HepG2 (cell line): ENCODE data around the gene RGS8. TPM values are rescaled to one million over a fixed set of nuclear protein-coding genes. Genes with fewer than 3 reads are reported as not detected.

ENCODE experiments used
- ATAC-seq: fragments of 200-7000 bp; cut with Tn5 transposase; 3 replicates; pipeline ENCODE4 v1.9.1; 2020; ENCODE audit warnings: mild to moderate bottlenecking, moderate library complexity
- BruUV-seq: library from RNA; stranded (reverse); fragments of 400-500 nt; replicated peaks from 2 replicates; lab custom pipeline; 2021; lab: Mats Ljungman, UMichigan
- CTCF ChIA-PET: fragments of 300-600 bp; formaldehyde crosslinking; extraction: SDS; loops from one replicate; lab custom pipeline; 2021; ENCODE audit warnings: low total read pairs, inconsistent platforms, low intra/inter-chr PET ratio; lab: Yijun Ruan, JAX
- POLR2A ChIA-PET: fragments of 350-600 bp; sonication (Branson Sonifier 250); formaldehyde crosslinking; loops from one replicate; lab custom pipeline; 2020; ENCODE audit warnings: antibody characterized with exemption, inconsistent platforms; lab: Yijun Ruan, JAX
- DNase-seq: peaks from one replicate; pipeline ENCODE4 v3.0.0-alpha.2; 2015; ENCODE audit warnings: low spot score
- FAIRE-seq: peaks from 3 replicates; lab custom pipeline; 2011; peaks lifted over from hg19 to GRCh38; lab: Jason Lieb, UNC
- H2AFZ ChIP-seq: one replicate; pipeline ENCODE4 v1.6.1; 2011; ENCODE audit warnings: low read length, inconsistent platforms
- H3K27ac ChIP-seq: fragments of 300-600 bp; 3 replicates; pipeline ENCODE4 v1.8.0; 2011; ENCODE audit warnings: mixed run types, mild to moderate bottlenecking, mixed read lengths, low read length, inconsistent platforms; ENCODE audit not compliant: insufficient read depth; ENCODE audit errors: extremely low read length
- H3K27me3 ChIP-seq, 2 experiments: fragments of 200-600 bp in 1 of 2; 2 replicates in 1 of 2; 3 replicates in 1 of 2; pipeline versions ENCODE4 v1.6.0 to v1.8.0; 2011; ENCODE audit warnings: low read length in 2 of 2, mild to moderate bottlenecking in 2 of 2, moderate library complexity in 2 of 2, inconsistent platforms in 1 of 2; ENCODE audit not compliant: insufficient read depth in 2 of 2, control insufficient read depth in 1 of 2
- H3K36me3 ChIP-seq, 2 experiments: fragments of 200-600 bp in 1 of 2; replicated peaks in 1 of 2; 2 replicates in 1 of 2; 3 replicates in 1 of 2; pipeline versions ENCODE4 v1.5.1 to v1.8.0; 2011; ENCODE audit warnings: low read length in 2 of 2, inconsistent platforms in 1 of 2; ENCODE audit not compliant: insufficient read depth in 2 of 2, control insufficient read depth in 1 of 2
- H3K4me1 ChIP-seq: 2 replicates; pipeline ENCODE4 v1.5.1; 2012; ENCODE audit warnings: low read length, inconsistent platforms; ENCODE audit not compliant: insufficient read depth
- H3K4me2 ChIP-seq: 2 replicates; pipeline ENCODE4 v1.6.0; 2011; ENCODE audit warnings: low read depth, low read length, inconsistent platforms
- H3K4me3 ChIP-seq, 3 experiments: fragments of 200-600 bp in 1 of 3; sonication (generic), shearing (Covaris generic) in 1 of 3; replicated peaks in 1 of 3; 2 replicates each; pipeline ENCODE4 v1.5.1; 2011 to 2016; ENCODE audit warnings: low read length in 3 of 3, inconsistent platforms in 2 of 3, low read depth in 2 of 3, mild to moderate bottlenecking in 2 of 3, control low read depth in 1 of 3, mixed read lengths in 1 of 3; ENCODE audit not compliant: insufficient read depth in 1 of 3
- H3K79me2 ChIP-seq: one replicate; pipeline ENCODE4 v1.6.1; 2011; ENCODE audit warnings: low read length, inconsistent platforms; ENCODE audit not compliant: insufficient read depth
- H3K9ac ChIP-seq: 2 replicates; pipeline ENCODE4 v1.6.0; 2011; ENCODE audit warnings: mild to moderate bottlenecking, low read depth, low read length, inconsistent platforms; ENCODE audit not compliant: insufficient read depth
- H3K9me3 ChIP-seq: 2 replicates; pipeline ENCODE4 v1.5.1; 2012; ENCODE audit warnings: mild to moderate bottlenecking, low read length
- H4K20me1 ChIP-seq: 2 replicates; pipeline ENCODE4 v1.6.0; 2011; ENCODE audit warnings: inconsistent platforms, mild to moderate bottlenecking, low read length, moderate library complexity; ENCODE audit not compliant: insufficient read depth
- ETV5 ChIP-seq: IDR thresholded peaks from 2 replicates; pipeline ENCODE4 v1.6.1; 2018; ENCODE audit warnings: missing biosample characterization, missing genetic modification reagents, inconsistent platforms, borderline replicate concordance
- HOXD1 ChIP-seq: sonication (generic); formaldehyde crosslinking; IDR thresholded peaks from 2 replicates; pipeline ENCODE4 v1.5.0; 2020; ENCODE audit warnings: missing genetic modification reagents
- KMT2A ChIP-seq: sonication (generic); formaldehyde crosslinking; IDR thresholded peaks from 2 replicates; pipeline ENCODE4 v1.4.0; 2020; ENCODE audit warnings: missing genetic modification reagents
- MATR3 ChIP-seq: sonication (generic); formaldehyde crosslinking; IDR thresholded peaks from 2 replicates; pipeline ENCODE4 v1.4.0; 2020; ENCODE audit warnings: missing genetic modification reagents
- MIXL1 ChIP-seq: IDR thresholded peaks from 2 replicates; pipeline ENCODE4 v1.6.1; 2016
- NFIC ChIP-seq: IDR thresholded peaks from 2 replicates; pipeline ENCODE4 v1.6.1; 2012; ENCODE audit warnings: mild to moderate bottlenecking, low read length, inconsistent platforms
- RBAK ChIP-seq: sonication (generic); formaldehyde crosslinking; IDR thresholded peaks from 2 replicates; pipeline ENCODE4 v1.5.1; 2020; ENCODE audit warnings: mild to moderate bottlenecking, missing genetic modification reagents
- SKI ChIP-seq: fragments of 450-650 bp; IDR thresholded peaks from one replicate; pipeline ENCODE4 v1.6.1; 2018; ENCODE audit warnings: mild to moderate bottlenecking; ENCODE audit not compliant: partially characterized antibody
- SMAD1 ChIP-seq: sonication (generic); formaldehyde crosslinking; IDR thresholded peaks from 2 replicates; pipeline ENCODE4 v1.4.0; 2020; ENCODE audit warnings: missing genetic modification reagents, low read depth, mild to moderate bottlenecking, borderline replicate concordance
- ZNF256 ChIP-seq: sonication (generic); formaldehyde crosslinking; conservative IDR thresholded peaks from 2 replicates; pipeline ENCODE4 v1.4.0; 2020; ENCODE audit warnings: missing genetic modification reagents
- ZNF543 ChIP-seq: sonication (generic); formaldehyde crosslinking; IDR thresholded peaks from 2 replicates; pipeline ENCODE4 v1.4.0; 2020; ENCODE audit warnings: mild to moderate bottlenecking, missing genetic modification reagents
- ZNF775 ChIP-seq: sonication (generic); formaldehyde crosslinking; IDR thresholded peaks from 2 replicates; pipeline ENCODE4 v1.4.0; 2020; ENCODE audit warnings: missing genetic modification reagents, mild to moderate bottlenecking, moderate library complexity, borderline replicate concordance
- ZSCAN20 ChIP-seq: sonication (generic); formaldehyde crosslinking; IDR thresholded peaks from 2 replicates; pipeline ENCODE4 v1.4.0; 2020; ENCODE audit warnings: missing genetic modification reagents, mild to moderate bottlenecking, borderline replicate concordance
- WGBS: methylation state at CpG from one replicate; pipeline ENCODE4 v1.1.6; 2017; ENCODE audit warnings: low lambda C conversion rate; 5-methylcytosine and 5-hydroxymethylcytosine counted together
- in situ Hi-C: cut with HindIII; loops from 2 replicates; pipeline ENCODE4 v1.10.0; 2017; ENCODE audit warnings: low pct_unique_long_range_greater_than_20kb; ENCODE audit not compliant: extremely low pct_ligation_motif_present
- intact Hi-C: fragments of 100-400 bp; cut with micrococcal nuclease; formaldehyde crosslinking; loops from one replicate; pipeline ENCODE4 v1.10.0; 2022; ENCODE audit not compliant: unreplicated experiment
- polyA plus RNA-seq, 8 experiments: library from polyadenylated mRNA; depleted of rRNA in 3 of 8; stranded (reverse) in 7 of 8; unstranded in 1 of 8; fragments of >200 nt; fragmentation: Illumina TruSeq in 4 of 8; extraction: Trizol in 4 of 8; gene quantifications; 2 replicates each; pipeline versions ENCODE4 v1.2.1 to v1.2.3, GENCODE V29; 2011 to 2016; ENCODE audit warnings: low read depth in 4 of 8, missing spikeins in 1 of 8, mixed read lengths in 1 of 8; ENCODE audit not compliant: insufficient read depth in 1 of 8
- total RNA-seq, 5 experiments: library from RNA; depleted of rRNA; stranded (reverse); fragments of >200 nt; fragmentation: Illumina TruSeq; extraction: Trizol; gene quantifications; 2 replicates each; pipeline ENCODE4 v1.2.3, GENCODE V29; 2016; ENCODE audit warnings: low read depth in 1 of 5
- TF ChIP-seq, protein P1 (sequence below): sonication (generic); formaldehyde crosslinking; IDR thresholded peaks from 2 replicates; pipeline ENCODE4 v1.4.0; 2020; ENCODE audit warnings: missing genetic modification reagents
- TF ChIP-seq, protein P2 (sequence below): sonication (generic); formaldehyde crosslinking; IDR thresholded peaks from 2 replicates; pipeline ENCODE4 v1.5.1; 2020; ENCODE audit warnings: mild to moderate bottlenecking, missing genetic modification reagents
- TF ChIP-seq, protein P3 (sequence below): IDR thresholded peaks from 2 replicates; pipeline ENCODE4 v1.6.1; 2016; ENCODE audit warnings: mild to moderate bottlenecking
- TF ChIP-seq, protein P4 (sequence below): sonication (generic); formaldehyde crosslinking; IDR thresholded peaks from 2 replicates; pipeline ENCODE4 v1.5.1; 2020; ENCODE audit warnings: missing genetic modification reagents, mild to moderate bottlenecking, borderline replicate concordance

RGS8 gene
- total and polyA plus RNA-seq, 2 of the 13 experiments (the other 11 are each of a cell fraction or from before 2014, with no cell fraction given), result not detected

DNA sequence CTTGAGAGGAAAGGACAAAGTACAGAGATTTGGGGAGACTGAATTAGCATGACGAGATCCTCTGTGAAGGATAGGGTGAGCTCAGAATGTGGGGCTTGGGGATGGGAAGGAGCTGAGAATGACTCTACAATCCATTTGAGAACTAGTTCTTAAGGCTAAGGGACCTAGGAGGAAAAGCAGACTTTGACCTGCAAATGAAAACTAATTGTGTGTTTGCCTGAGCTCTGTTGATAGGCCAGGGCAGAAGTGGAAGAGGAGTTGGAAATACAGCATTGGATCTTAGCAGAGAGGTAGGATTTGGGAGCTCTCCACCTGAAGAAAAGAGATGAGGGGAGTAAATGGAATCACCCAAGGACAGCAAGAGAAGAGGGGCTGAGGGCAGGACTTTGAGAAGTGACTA, 2.1 kb upstream of the RGS8 start:
- ATAC-seq (no peak), FAIRE-seq (no peak), DNase-seq (no peak)
- ChIA-PET CTCF (no interaction called here), POLR2A (no interaction called here)
- Histone ChIP-seq H3K9ac (no peak overlapping the region), H3K27ac (no peak overlapping the region), H3K36me3 (no peaks in the 10 kb centered on the region), H3K9me3 (no peaks in the 10 kb centered on the region), H2AFZ (no peak overlapping the region), H3K79me2 (no peaks in the 10 kb centered on the region), H3K4me2 (no peak overlapping the region), H3K27me3 (peaks cover 0 to 7% of the 10 kb centered on the region in 2 experiments; a peak in 2 of 5 replicates), H4K20me1 (no peaks in the 10 kb centered on the region; the same call in 1 of the 2 replicates), H3K4me3 (no peak overlapping the region), H3K4me1 (no peaks in the 10 kb centered on the region)
- no TSS peak for BruUV-seq
- TF ChIP-seq, protein P1, sequence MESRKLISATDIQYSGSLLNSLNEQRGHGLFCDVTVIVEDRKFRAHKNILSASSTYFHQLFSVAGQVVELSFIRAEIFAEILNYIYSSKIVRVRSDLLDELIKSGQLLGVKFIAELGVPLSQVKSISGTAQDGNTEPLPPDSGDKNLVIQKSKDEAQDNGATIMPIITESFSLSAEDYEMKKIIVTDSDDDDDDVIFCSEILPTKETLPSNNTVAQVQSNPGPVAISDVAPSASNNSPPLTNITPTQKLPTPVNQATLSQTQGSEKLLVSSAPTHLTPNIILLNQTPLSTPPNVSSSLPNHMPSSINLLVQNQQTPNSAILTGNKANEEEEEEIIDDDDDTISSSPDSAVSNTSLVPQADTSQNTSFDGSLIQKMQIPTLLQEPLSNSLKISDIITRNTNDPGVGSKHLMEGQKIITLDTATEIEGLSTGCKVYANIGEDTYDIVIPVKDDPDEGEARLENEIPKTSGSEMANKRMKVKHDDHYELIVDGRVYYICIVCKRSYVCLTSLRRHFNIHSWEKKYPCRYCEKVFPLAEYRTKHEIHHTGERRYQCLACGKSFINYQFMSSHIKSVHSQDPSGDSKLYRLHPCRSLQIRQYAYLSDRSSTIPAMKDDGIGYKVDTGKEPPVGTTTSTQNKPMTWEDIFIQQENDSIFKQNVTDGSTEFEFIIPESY (CRISPR knock-in tag), result no peak
- TF ChIP-seq ZNF543 (no peak), KMT2A (no peak), ZSCAN20 (CRISPR knock-in tag) (no peak), ETV5 (CRISPR knock-in tag) (no peak), SMAD1 (CRISPR knock-in tag) (no peak), SKI (no peak), MIXL1 (CRISPR knock-in tag) (no peak), NFIC (no peak), HOXD1 (no peak), ZNF256 (CRISPR knock-in tag) (no peak), MATR3 (no peak), RBAK (CRISPR knock-in tag) (no peak), ZNF775 (no peak)
- TF ChIP-seq, protein P2, sequence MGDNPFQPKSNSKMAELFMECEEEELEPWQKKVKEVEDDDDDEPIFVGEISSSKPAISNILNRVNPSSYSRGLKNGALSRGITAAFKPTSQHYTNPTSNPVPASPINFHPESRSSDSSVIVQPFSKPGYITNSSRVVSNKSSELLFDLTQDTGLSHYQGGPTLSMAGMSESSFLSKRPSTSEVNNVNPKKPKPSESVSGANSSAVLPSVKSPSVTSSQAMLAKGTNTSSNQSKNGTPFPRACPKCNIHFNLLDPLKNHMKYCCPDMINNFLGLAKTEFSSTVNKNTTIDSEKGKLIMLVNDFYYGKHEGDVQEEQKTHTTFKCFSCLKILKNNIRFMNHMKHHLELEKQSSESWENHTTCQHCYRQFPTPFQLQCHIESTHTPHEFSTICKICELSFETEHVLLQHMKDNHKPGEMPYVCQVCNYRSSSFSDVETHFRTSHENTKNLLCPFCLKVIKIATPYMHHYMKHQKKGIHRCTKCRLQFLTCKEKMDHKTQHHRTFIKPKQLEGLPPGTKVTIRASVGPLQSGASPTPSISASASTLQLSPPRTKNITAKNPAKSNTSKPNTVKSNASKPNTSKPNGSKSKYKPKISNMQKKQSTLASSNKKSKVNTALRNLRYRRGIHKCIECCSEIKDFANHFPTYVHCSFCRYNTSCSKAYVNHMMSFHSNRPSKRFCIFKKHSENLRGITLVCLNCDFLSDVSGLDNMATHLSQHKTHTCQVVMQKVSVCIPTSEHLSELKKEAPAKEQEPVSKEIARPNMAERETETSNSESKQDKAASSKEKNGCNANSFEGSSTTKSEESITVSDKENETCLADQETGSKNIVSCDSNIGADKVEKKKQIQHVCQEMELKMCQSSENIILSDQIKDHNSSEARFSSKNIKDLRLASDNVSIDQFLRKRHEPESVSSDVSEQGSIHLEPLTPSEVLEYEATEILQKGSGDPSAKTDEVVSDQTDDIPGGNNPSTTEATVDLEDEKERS, result no peak
- TF ChIP-seq, protein P3, sequence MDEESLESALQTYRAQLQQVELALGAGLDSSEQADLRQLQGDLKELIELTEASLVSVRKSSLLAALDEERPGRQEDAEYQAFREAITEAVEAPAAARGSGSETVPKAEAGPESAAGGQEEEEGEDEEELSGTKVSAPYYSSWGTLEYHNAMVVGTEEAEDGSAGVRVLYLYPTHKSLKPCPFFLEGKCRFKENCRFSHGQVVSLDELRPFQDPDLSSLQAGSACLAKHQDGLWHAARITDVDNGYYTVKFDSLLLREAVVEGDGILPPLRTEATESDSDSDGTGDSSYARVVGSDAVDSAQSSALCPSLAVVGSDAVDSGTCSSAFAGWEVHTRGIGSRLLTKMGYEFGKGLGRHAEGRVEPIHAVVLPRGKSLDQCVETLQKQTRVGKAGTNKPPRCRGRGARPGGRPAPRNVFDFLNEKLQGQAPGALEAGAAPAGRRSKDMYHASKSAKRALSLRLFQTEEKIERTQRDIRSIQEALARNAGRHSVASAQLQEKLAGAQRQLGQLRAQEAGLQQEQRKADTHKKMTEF, result no peak
- TF ChIP-seq, protein P4, sequence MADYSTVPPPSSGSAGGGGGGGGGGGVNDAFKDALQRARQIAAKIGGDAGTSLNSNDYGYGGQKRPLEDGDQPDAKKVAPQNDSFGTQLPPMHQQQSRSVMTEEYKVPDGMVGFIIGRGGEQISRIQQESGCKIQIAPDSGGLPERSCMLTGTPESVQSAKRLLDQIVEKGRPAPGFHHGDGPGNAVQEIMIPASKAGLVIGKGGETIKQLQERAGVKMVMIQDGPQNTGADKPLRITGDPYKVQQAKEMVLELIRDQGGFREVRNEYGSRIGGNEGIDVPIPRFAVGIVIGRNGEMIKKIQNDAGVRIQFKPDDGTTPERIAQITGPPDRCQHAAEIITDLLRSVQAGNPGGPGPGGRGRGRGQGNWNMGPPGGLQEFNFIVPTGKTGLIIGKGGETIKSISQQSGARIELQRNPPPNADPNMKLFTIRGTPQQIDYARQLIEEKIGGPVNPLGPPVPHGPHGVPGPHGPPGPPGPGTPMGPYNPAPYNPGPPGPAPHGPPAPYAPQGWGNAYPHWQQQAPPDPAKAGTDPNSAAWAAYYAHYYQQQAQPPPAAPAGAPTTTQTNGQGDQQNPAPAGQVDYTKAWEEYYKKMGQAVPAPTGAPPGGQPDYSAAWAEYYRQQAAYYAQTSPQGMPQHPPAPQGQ (CRISPR knock-in tag), result no peak
- intact Hi-C loops, result no loop called here
- in situ Hi-C loops, result no loop called here
- 0% methylated on average over 1 of the region's 1 CpG for WGBS
